Measurements from ENCODE around the gene ZNF22.
A peak's percentile ranks its signal among the peaks of the same experiment; 100 is the strongest.
"Not testable (repeated sequence)": the region's sequence is repeated elsewhere in the genome, so short reads cannot be mapped to it uniquely, and the experiment has no call there.

ZNF22 gene

GRCh38 chr10:44991571-44991970 lies 9.2 kb upstream of the ZNF22 start:
- no peak for DNase-seq (ENCODE audit: low read depth in 3 of 3)

GRCh38 chr10:44992070-44992731 lies 8.5 kb upstream of the ZNF22 start:
- DNase-seq (ENCODE audit: low read depth in 3 of 3) = no peak

GRCh38 chr10:44992732-44993225 lies 7.9 kb upstream of the ZNF22 start:
- DNase-seq (ENCODE audit: low read depth in 3 of 3) = no peak

- DNase-seq (ENCODE audit: low read depth in 3 of 3) = no peak
Observed at GRCh38 chr10:44993226-44993921, 7.3 kb upstream of the ZNF22 start.

- no peak for DNase-seq (ENCODE audit: low read depth in 3 of 3)
Observed at GRCh38 chr10:44993922-44994751, 6.6 kb upstream of the ZNF22 start.

- no peak for DNase-seq (ENCODE audit: low read depth in 3 of 3)
Observed at GRCh38 chr10:44994752-44995530, 5.8 kb upstream of the ZNF22 start.

- no peak for DNase-seq (ENCODE audit: low read depth in 3 of 3)
Observed at GRCh38 chr10:44995581-44995913, 5.2 kb upstream of the ZNF22 start.

GRCh38 chr10:44995914-44996669 lies 4.6 kb upstream of the ZNF22 start:
- no peak for DNase-seq (ENCODE audit: low read depth in 3 of 3)

GRCh38 chr10:44997105-44997748 lies 3.5 kb upstream of the ZNF22 start:
- DNase-seq (ENCODE audit: low read depth in 3 of 3) = no peak

GRCh38 chr10:44998146-44998631 lies 2.5 kb upstream of the ZNF22 start:
- DNase-seq (ENCODE audit: low read depth in 3 of 3) = no peak

- no peak for DNase-seq (ENCODE audit: low read depth in 3 of 3)
Observed at GRCh38 chr10:45000138-45000751, 478 bp upstream of the ZNF22 start.

- DNase-seq (ENCODE audit: low read depth in 3 of 3) = peak in 1 of 3 experiments; percentile 51
Observed at GRCh38 chr10:45001381-45002148, 842 bp downstream of the ZNF22 start.

GRCh38 chr10:45003432-45004000 lies 2.8 kb downstream of the ZNF22 start:
- DNase-seq (ENCODE audit: low read depth in 3 of 3) = no peak

GRCh38 chr10:45004661-45005060 lies 3.9 kb downstream of the ZNF22 start:
- DNase-seq (ENCODE audit: low read depth in 3 of 3) = no peak

- no peak for DNase-seq (ENCODE audit: low read depth in 3 of 3)
Observed at GRCh38 chr10:45005284-45005683, 4.6 kb downstream of the ZNF22 start.

- DNase-seq (ENCODE audit: low read depth in 3 of 3) = no peak
Observed at GRCh38 chr10:45006276-45007030, 5.7 kb downstream of the ZNF22 start.

GRCh38 chr10:45008524-45009161 lies 7.9 kb downstream of the ZNF22 start:
- no peak for DNase-seq (ENCODE audit: low read depth in 3 of 3)

GRCh38 chr10:45014557-45014956 lies 13.8 kb downstream of the ZNF22 start:
- not testable (repeated sequence) for DNase-seq (ENCODE audit: low read depth in 3 of 3)

Measured in stimulated activated CD4-positive, alpha-beta T cell treated with anti-CD3 and anti-CD28 coated beads, TNF-alpha, amount 100 ng/mL, for 24 hours (primary cell).